Measurements from ENCODE around the gene C18orf32.
"Not testable (repeated sequence)": the region's sequence is repeated elsewhere in the genome, so short reads cannot be mapped to it uniquely, and the experiment has no call there.

The C18orf32 gene

DNA sequence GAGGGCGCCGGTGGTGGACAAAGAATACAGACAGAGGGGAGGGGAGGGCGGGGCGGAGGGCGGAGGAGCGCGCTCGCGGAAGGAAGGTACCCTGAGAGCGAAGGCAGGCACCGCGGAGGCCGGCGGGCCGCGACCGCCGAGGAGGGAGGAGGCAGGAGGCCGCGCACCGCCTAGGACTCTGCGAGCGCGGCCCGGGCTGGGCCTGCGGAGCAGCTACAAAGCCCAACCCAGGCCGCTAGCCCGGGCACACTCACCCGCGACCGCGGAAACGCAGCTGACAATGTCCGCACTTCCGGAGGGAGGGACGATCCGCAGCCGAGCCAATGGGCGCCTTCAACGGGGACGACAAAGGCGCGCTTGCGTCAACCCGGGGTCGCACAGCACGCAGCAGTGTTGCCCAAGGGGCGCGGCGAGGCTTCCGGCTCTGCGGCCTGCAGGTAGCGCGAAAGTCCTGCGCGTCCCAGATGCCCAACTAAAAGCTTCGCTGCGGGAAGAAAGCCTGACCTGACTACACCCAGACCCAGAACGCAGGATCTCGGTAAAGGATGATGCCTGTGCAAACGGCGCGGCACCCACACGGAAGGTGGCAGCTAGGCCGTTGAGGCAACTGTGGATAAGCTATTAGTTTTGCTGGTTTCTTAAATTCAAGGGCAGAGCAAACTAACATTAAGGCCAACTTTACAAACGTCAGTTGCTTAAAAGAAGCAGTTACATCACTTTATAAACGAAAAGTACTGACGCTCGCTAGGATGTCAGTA lies at the start of gene C18orf32:
Gene C18orf32 (minus strand): TSS at position 282 of the 758 bp plus-strand sequence. CDS start 3,486 bp downstream, outside the sequence.
- DNase-seq (ENCODE audit: low read depth) = peak; percentile 93

GRCh38 chr18:49534846-49535601 lies 48.0 kb upstream of the C18orf32 start:
- DNase-seq (ENCODE audit: low read depth) = no peak

- no peak for DNase-seq (ENCODE audit: low read depth)
These were observed 44.7 kb upstream of the C18orf32 start for GRCh38 chr18:49531678-49532153.

GRCh38 chr18:49529596-49529995 lies 42.6 kb upstream of the C18orf32 start:
- DNase-seq (ENCODE audit: low read depth) = no peak

DNA sequence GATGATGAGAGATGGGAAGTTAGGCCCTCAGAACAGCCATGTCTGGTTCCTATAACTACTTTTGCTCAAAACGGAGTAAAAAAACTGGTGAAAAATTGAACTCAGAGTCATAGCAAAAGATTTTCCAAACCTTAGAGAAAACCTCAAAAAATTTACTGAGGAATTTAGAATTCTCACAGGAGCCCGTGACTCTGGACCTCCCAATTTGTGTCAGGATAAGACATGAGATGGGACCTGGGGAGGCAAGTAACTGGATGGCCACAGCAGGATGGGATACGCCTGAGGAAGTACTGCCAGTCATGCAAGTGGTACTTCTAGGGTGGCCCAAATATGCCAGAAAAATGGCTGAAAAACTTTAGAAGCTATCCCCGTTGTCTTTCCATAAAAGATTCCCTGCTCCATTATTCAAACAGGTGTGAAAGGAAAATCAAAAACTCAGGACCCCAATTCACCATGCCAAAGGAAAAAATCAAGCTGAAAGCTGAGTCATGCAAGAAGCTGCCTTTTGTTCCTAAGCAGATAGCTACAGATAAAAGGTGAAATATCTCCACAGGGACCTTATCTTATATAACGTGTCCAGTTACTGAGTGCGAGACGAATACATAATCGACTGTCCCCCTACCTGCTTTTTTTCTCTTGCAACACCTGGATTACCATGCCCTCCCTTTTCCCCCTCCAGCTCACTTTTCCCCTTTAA lies 40.7 kb upstream of the C18orf32 start:
- DNase-seq (ENCODE audit: low read depth) = no peak

GRCh38 chr18:49525981-49526380 lies 38.9 kb upstream of the C18orf32 start:
- DNase-seq (ENCODE audit: low read depth) = no peak

- no peak for DNase-seq (ENCODE audit: low read depth)
These were observed 37.9 kb upstream of the C18orf32 start for GRCh38 chr18:49524951-49525350.

DNA sequence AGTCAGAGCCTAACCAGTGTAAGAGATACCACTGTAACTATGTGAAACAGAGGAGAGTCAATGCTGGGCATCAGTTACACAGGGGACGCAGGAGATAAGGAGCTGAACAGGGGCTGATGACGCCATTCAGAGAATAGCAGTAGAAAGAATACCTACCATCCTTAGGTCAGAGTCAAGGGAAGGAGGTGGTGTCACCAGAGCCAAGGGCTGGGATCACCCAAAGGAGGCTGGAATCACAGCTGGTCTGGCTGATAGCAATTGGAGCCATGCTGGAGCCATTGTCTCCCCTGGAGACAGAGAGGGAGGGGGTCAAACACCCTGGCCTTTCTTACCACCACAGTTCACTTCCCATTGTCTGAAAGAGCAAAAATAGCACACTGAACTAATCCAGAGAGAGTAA lies 37.3 kb upstream of the C18orf32 start:
- DNase-seq (ENCODE audit: low read depth) = no peak

DNA sequence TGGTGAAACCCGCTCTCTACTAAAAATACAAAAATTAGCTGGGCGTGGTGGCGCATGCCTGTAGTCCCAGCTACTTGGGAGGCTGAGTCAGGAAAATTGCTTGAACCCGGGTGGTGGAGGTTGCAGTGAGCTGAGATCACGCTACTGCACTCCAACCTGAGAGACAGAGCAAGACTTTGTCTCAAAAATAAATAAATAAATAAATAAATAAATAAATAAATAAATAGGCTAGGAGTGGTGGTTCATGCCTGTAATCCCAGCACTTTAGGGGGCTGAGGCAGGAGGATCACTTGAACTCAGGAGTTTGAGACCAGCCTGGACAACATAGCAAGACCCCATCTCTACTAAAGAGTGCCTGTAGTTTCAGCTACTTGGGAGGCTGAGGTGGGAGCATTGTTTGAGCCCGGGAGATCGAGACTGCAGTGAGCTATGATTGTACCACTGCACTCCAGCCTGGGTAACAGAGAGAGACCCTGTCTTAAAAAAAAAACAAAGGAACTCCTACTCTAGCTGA lies 36.6 kb upstream of the C18orf32 start:
- not testable (repeated sequence) for DNase-seq (ENCODE audit: low read depth)

DNA sequence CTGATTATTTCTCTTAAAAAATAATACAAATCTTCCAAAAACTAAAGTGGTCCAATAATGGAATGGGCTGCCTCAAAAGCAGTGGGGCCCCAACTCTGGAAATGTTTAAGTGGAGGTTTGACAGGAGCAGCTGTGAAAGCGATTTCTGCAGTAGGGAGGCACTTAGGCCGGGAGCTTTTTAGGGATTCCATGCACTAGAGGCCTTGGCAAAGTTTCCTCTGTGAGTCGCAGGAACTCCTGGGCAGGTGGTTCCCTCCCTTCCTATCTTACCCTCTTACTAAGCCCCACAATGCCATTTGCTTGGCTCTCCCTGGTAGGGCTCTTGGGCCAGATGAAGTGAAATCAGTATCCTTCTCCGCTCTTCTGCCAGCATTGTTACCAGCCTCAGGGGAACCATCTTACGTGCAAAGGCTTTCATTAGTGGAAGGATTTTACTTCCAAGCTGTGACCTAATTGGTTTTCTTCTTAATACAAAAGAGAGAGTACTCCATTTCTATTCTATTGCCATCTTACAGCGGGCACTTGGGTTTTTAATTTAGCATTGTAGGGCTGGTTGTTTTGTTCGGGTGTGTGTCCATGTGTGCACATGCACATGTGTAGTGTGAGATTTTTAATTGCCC lies 34.3 kb upstream of the C18orf32 start:
- no peak for DNase-seq (ENCODE audit: low read depth)

- no peak for DNase-seq (ENCODE audit: low read depth)
These were observed 33.7 kb upstream of the C18orf32 start for GRCh38 chr18:49520661-49521145.

- no peak for DNase-seq (ENCODE audit: low read depth)
These were observed 32.3 kb upstream of the C18orf32 start for GRCh38 chr18:49519101-49519971.

DNA sequence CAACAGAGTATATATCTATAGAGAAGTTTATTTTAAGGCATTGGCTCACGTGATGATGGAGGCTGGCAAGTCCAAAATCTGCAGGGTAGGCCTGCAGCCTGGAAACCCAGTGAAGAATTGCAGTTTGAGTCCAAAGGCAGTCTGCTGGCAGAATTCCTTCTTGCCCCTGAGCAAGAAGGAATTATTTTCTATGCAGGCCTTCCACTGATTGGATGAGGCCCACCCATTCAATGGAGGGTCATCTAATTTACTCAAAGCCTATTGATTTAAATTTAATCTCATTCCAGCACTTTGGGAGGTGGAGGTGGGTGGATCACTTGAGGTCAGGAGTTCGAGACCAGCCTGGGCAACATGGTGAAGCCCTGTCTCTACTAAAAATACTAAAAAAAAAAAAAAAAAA lies 30.4 kb upstream of the C18orf32 start:
- no peak for DNase-seq (ENCODE audit: low read depth)

DNA sequence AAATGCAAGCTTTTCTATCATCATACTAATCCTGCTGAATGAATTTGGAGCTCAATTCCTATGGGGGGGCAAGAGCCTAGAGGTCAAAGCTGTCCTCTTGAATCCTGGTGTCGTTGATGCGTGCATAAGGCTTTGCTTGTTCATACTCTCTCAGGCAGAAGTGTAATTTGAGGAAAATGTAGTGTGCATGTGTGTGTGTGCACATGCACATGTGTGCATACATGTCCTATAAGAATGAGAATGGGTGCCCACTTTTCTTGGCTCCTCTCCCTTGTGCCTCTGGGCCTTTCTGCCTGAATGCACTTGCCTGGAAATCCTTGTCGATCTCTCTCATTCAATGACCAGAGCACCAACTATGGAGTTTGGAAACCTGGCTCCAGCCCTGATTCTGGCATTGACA lies 28.5 kb upstream of the C18orf32 start:
- DNase-seq (ENCODE audit: low read depth) = no peak

GRCh38 chr18:49515003-49515402 lies 28.0 kb upstream of the C18orf32 start:
- DNase-seq (ENCODE audit: low read depth) = not testable (repeated sequence)

GRCh38 chr18:49514577-49514976 lies 27.5 kb upstream of the C18orf32 start:
- DNase-seq (ENCODE audit: low read depth) = no peak

GRCh38 chr18:49512876-49513275 lies 25.8 kb upstream of the C18orf32 start:
- not testable (repeated sequence) for DNase-seq (ENCODE audit: low read depth)

DNA sequence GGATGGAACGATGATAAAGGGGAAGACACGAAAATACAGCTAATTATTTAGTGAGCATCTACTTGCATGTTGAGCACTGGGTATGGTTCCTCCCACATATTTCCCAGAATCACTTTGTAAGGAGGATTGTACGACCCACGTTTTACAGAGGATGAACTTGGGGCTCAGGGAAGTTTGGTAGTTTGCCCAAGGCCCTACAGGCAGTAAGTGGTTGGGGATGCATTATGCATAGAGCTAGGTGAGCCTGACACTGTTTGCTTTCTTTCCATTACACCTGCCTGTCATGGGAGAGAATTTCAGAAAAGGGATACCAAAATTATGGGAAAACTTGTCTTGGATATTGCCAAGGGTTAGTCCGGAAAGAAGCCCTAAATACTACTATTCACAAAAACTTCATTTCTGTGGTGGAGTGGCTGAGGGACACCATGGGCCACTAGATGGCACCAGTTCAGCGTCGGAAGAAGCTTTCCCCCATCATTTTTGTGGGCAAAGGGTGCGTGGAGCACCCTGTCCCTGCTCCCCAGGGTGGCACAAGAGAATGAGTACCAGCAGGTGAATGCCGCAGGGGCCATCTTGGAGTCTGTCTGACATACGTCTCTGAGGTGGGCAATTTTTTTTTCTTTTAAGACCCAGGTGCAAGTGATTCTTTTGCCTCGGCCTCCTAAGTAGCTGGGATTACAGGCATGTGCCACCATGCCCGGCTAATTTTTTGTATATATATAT lies 23.5 kb upstream of the C18orf32 start:
- DNase-seq (ENCODE audit: low read depth) = peak; percentile 33

- not testable (repeated sequence) for DNase-seq (ENCODE audit: low read depth)
These were observed 19.4 kb upstream of the C18orf32 start for GRCh38 chr18:49506438-49506837.

- DNase-seq (ENCODE audit: low read depth) = no peak
These were observed 16.9 kb upstream of the C18orf32 start for GRCh38 chr18:49503931-49504330.

All from activated T-cell treated with anti-CD3 and anti-CD28 coated beads for 48 hours (primary cell).